Hepatic stellate cell (primary cell): ENCODE data around the gene MAP2K7.
A peak's percentile ranks its signal among the peaks of the same experiment; 100 is the strongest.
"Not testable (repeated sequence)": the region's sequence is repeated elsewhere in the genome, so short reads cannot be mapped to it uniquely, and the experiment has no call there.

Experiments
- DNase-seq: peaks from one replicate; pipeline ENCODE4 v3.0.0; 2011; ENCODE audit warnings: low spot score

Gene MAP2K7

DNA sequence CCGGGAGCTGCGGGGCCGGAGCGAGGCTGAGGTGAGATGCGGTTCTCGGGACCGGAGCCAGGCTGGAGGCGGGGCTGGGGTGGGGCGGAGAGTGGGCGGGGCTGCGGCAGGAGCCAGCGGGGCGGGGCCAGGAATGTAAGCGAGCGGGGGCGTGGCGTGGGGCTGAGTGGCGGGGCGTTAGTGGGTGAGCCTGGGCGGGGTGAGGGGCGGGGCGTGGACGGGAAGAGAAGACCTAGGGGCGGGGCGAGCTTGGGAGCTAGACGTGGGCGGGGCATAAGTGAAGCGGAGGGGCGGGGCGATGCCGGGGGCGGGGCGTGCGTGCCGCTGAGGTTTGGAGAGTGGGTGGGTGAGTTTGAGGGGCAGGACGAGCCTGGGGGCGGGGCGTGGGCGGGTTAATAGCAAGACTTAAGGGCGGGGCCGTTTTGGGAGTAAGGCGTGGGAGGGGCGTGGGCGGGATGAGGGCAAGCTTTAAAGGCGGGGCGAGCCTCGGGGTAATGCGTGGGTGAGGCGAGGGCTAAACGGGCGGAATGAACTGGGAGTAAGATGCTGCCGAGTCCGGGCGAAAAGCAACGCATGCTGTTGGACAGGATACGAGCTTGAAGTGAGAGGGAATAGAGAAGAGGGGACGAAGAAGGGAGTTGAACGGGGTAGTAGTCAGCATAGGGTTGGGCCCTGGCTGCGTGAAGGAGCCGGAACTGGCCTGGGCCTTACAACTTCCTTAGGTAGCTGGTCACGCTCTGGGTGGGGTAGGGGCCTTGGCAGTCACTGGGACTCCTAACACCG is 17.0 kb downstream of the MAP2K7 start:
- DNase-seq, result peak; percentile 96

DNA sequence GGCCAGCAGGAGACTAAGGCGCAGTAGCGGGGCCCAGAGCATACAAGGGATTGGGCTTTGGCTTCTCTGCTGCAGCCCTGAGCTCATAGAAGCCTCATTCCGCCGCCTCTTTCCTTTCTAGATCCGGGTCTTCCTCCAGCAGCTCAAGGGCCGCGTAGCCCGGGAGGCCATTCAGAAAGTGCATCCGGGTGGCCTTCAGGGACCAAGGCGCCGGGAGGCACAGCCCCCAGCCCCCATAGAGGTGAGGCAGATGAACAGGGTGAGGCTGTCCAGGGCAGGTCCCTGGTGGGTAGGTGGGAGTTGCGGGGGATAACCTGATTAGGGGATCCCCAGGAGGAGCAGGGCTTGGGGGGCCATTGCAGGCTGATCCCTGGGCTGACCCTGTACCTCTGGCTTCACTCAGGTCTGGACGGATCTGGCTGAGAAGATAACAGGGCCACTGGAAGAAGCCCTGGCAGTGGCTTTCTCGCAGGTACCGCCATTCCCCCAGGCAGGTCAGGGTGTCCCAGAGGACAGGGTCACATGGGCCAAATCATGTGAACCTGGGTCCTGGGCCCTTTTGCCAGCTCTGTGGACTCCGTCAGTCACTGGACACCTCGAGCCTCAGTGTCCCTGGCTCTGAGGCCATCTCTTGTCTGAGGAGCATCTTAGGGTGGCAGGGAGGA is 17.8 kb downstream of the MAP2K7 start:
- no peak for DNase-seq

DNA sequence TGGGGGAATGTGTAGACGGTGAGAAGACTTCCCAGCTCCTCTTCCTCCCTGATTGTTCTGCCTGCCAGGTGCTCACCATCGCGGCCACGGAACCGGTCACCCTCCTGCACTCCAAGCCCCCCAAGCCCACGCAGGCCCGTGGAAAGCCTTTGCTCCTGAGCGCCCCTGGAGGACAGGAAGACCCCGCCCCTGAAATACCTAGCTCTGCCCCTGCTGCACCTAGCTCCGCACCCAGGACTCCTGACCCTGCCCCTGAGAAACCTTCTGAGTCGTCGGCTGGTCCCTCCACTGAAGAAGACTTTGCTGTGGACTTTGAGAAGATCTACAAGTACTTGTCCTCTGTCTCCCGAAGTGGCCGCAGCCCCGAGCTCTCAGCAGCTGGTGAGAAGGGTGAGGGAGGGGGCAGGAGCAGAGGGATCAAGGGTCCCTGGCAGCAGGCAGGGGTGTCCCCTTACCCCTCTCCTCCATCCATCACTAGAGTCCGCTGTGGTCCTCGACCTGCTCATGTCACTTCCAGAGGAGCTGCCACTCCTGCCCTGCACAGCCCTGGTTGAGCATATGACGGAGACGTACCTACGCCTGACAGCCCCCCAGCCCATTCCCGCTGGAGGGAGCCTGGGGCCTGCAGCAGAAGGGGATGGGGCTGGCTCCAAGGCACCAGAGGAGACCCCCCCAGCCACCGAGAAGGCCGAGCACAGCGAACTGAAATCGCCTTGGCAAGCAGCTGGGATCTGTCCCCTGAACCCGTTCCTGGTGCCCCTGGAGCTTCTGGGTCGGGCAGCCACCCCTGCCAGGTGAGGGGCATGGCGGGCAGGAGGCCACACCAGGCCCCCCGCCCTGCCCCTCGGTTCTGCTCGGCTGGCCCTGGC is 18.5 kb downstream of the MAP2K7 start:
- DNase-seq, result no peak

DNA sequence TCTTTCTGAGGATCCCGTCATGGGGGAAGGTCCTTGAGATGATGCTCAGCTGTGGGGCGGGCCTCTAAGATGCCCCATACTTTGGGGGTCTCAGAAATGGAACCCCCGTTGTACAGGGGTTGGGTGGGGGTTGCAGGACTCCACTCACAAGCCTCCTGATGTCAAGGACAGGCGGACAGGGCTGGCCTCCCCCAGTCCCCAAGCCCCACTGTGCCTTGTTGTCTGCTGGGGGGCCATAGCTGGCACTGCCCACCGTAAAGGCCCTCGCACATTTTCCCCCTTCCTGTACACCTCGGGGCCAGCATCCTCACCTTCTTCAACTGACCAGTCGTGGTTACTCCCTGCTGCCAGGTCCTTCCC is 19.1 kb downstream of the MAP2K7 start:
- DNase-seq, result no peak

DNA sequence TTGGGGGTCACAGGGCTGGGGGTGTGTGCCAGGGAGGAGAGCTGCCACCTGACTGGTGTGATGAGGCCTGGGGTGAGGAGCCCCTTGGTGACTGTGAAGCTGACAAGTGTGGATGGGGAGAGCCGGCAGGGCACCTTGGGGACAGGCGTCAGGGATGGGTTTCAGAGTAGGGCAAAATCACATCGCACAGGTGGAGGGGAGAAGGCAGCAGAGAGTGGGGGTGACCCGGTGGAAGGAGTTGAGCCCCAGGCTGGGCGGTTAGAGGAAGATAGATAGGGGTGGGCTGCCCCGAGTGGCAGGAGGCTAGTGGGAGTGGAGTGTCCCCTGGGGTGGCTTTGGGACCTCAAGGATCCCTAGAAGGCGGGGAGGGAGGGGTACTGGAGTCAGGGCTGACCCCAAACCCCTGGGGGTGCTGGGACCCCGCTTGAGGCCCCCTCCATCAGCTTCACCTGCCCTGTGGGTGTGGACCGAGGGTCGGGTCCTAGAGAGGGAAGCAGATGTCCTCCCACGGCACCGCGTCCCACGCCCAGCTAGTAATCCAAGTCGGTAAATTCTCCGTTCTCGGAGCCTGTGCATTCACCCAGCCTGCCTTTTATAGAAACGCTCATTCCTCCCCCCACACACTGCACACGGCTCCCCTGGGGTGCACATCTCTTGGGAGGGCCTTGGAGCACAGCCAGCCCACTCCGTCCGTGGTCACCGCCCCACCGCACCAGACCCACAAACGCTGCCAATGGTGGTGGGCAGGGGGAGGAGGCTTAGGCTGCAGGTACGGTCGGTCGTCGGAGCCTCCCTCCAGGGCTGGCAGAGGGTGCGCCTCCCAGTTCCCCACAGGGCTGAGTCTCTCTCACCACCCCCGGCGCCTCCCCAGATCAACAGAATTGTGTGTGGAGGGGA is 19.9 kb downstream of the MAP2K7 start:
- DNase-seq, result no peak

DNA sequence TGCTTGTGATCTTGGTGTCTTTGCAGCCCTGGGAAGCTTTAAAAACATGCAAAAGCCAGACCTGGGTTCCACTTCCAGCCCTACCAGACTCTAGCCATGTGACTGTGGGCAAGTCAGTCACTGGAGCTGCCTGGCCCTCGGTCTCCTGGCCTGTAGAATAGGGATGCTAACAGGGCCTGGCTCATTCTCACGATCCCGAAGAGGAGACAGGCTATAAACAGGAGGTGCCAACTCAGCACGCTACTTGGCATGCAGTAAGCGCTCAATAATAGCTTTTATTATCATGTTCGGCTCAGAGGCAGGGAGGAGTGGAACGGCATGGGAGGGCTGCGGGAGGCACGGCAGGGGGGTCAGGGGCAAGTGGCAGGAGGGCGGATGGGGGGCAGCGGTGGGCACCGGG is 20.6 kb downstream of the MAP2K7 start:
- no peak for DNase-seq

DNA sequence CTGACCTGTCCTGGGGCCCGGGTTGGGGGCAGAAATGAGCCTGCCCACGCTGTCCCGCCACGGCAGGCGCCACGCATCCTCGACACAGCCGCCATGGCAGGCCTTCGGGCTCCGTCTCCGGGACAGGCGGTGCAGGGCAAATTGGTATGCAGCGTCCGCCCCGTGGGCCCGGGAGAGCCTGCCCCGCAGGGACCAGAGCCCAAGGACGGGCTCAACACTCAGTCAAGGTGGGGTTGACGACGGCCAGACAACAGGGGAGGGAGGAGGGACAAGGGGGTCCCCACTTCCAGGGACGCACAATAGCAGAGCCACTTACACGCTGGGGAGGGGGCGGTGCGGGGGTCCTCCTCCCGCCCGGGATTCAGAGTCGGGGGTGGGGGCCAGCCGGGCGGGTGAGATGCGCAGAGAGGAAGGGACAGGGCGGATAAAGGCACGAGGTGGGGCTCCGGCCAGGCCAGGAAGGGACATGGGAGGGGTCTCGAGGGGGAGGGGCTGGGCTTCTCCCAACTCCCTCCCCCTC is 21.0 kb downstream of the MAP2K7 start:
- no peak for DNase-seq

DNA sequence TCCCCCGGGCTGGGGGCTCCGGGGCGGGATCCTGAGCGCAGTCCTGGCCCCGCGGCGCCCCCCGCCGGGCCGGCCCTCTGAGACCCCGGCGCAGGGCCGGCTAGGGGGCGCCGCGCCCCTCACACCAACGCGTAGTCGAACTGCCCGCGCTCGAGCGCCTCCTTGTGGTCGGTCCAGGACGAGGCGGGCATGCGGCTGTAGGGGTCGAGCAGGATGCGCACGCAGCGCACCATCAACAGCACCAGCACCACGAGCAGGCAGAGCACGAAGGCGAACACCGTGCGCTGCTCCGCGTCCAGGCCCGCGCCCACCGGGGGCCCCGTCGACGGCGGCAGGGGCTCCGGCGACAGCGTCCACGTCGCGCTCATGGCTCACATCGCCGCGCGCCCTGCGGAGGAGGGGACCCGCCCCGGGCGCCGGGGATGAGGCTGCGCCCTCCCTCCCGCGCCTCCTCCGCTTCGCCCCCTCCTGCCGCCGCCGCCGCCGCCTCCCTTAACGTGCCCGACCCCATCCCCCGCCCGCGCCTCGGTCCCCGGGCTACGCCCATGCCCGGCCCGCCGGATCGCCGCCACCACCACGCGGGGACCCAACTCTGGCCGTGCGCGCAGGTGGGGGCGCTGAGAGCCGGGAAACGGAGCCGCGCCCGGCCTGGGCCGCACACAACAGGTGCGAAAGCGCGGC is 21.6 kb downstream of the MAP2K7 start:
- peak; percentile 97 for DNase-seq

DNA sequence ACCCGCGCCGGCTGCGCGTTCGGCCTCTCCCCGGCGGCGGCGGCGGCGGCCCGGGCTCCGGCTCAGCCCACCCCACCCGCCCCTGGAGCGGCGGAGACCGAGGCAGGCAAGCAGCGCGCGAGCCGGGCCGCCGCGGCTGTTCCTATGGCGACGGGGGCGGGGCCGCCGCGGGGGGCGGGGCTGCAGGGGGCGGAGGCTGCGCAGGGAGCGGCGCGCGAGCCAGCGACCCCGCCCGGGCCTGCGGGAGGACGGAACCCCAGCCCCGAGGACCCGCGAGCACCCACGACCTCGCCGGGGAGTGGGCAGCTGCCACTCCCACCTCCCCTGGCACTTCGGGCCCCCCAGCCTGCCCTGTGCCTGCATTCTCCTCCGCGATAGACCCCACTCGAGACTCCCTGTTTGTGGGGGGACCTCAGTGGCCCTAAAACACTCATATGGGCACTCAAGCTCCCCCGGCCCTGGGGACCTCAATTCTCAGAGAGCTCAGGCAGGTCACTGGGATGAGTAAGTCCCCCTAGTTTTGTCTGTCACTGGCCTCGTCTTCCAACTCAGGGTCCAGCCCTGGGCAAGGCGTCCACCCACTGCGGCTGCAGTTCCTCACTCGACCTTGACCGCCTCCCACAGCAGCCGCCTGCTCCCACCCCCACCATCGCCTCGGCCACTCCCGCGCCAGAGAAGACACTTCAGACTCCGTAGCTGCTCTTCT is 22.5 kb downstream of the MAP2K7 start, which contains the start of gene CTXN1:
Gene CTXN1, minus strand, starts transcription at position 115 of the 706 bp plus-strand sequence. CDS start 597 bp downstream, outside the sequence.
- peak; percentile 79 for DNase-seq

DNA sequence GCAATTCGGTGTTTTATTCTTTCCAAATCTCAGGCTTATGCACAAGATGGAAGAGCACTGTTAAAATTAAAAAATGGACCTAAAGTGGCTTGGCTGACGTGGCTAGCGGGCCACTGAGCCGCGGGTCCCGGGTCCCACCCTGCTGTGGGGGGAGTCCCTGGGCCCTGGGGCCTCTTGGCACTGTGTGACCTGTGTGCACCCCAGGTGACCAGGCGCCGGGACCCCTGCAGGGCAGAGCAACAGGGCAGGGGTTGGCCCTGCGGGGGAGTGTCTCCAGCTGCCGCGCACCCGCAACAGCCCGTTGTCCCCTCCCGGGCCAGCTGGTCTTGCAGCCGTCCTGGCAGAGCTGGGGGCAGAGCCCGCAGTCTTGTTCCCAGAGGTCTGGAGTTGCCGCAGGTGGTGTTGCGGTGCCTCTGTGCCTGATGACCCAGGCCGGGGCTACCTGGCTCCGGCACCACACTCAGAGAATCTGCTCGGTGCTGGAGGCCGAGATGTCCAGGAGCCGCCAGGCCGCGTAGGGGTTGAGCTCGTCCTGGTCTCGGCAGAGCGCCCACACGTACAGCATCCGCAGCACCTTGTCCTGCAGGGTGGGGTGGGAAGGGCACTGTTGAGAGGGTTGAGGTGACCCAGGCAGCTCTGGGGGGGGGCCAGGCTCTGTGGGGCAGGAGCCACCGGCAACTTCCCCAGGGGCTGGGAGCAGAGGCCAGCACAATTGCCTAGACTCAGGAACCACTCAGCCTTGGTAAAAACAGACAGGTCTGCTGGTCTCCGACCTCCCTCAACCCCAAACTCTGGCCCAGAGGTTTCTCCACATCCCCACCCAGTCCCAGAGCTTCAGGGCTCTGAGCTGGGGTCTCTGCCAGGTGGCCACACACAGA is 23.3 kb downstream of the MAP2K7 start:
- DNase-seq, result no peak

DNA sequence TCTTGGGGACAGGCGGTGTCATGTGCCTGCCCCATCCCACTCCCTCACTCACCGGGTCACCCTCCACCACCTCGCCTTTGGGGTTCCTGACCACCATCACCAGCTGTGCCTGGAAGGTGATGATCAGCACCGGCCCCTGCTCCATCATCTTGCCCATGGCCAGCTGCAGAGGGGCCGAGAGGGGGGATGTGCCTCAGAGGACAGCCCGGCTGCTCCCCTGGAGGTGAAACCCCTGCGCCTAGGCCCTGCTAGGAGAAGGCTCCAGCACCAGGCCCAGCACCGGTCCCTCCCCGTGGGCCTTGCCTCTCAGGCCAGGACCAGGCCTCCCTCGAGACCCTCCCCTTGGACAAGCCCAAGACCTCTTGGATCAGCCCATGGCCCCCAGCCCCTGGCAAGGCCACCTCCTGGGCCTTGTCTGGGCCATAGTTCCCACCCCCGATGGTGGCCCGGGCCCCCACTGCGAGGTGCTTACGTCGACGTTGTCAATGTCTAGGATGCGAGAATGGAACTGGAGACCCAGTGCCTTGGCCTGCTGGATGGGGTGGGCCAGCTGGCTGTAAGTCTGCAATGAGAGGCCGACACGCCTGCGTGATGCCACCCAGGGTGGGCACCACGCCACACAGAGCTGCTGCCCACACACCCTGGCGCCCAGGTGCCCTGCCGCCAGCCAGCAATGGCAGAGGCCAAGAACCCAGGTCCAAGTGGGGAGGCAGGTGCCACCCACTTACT is 24.1 kb downstream of the MAP2K7 start:
- no peak for DNase-seq

DNA sequence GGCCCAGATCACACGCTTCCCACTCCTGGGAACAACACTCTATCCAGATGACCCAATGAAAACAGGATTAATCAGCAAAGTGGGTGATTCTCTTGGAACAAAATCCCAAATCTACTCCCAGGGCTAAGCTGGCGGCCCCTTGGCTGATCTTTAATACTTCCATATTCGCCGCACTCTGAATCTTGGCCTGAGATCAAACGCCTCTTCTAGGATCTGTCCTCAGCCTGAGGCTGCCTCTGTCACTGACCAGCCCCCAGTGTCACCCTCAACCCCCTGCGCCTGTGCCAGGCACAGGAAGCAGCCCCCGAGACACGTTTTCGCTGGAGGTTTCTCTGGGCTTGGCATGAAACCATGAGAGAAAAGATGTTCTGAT is 24.6 kb downstream of the MAP2K7 start:
- DNase-seq, result no peak

DNA sequence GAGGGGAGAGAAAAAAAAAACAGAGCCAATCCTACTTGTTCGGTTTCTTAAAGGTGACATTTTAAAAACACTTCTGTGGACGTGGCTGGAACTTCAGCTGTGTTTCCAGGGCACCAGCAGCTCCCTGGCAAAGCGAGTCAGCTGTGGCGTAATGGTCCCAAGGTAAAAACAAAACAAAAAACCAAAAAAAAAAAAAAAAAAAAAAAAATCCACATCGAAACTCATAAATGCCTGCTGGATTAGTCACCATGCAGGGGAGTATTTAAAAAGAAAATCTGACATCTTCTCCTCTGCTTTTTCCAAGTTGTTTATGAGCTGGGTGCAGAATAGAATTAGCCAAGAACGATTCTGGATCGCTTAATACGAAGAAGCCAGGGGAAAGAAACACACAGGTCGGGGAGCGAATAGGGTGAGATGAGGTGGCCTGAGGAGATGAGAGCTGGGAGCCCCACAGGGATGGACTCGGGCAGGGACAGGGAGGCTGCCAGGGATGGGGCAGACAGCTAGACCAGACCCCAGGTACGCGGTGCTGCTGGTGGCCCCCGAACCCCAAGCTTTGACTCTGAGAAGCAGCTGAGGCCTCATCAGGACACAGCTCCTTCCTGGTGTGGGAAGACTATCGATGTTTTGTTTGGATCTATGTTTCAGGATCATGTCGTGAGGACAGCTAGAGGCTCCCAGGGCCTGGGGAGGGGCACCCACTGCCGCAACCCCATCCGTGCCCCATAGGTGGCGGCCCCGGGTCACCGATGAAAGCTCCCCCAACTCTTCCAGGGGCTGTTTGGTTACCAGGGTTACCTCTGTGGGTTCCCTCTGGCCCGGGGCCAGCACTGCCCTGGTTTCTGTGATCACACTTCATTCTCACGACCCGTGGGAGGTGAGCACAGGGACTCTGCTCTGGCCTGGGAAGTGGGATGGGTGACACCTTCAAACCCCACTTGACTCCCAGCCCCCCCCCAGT is 25.3 kb downstream of the MAP2K7 start:
- peak; percentile 84 for DNase-seq

DNA sequence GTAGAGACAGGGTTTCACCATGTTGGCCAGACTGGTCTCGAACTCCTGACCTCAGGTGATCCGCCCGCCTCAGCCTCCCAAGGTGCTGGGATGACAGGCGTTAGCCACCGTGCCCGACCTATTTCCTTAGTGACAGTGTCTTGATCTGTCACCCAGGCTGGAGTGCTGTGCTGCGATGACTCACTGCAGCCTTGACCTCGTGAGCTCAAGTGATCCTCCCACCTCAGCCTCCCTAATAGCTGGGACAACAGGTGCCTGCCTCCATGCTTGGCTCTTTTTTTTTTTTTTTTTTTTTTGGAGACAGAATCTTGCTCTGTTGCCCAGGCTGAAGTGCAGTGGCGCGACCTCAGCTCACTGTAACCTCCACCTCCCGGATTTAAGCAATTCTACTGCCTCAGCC is 26.4 kb downstream of the MAP2K7 start:
- DNase-seq, result not testable (repeated sequence)

DNA sequence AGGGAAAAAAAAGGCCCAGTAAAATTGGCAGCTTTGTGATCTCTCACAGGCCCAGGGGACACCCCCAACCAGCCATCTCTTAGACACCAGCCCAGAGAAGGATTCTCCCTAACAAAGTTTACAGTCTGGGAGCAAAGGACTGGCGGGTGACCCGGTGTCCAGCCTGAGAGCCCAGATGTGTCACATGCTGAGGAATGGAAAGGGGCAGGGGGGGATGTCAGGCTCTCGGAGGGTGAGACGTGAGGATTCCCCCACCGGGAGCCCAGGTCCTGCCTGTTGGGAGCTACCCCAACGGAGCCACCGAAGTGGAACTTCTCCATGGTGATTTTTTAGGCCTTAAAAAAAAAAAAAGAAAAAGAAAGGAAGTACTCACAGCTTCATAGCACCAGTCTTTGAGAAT is 27.1 kb downstream of the MAP2K7 start:
- DNase-seq, result no peak

DNA sequence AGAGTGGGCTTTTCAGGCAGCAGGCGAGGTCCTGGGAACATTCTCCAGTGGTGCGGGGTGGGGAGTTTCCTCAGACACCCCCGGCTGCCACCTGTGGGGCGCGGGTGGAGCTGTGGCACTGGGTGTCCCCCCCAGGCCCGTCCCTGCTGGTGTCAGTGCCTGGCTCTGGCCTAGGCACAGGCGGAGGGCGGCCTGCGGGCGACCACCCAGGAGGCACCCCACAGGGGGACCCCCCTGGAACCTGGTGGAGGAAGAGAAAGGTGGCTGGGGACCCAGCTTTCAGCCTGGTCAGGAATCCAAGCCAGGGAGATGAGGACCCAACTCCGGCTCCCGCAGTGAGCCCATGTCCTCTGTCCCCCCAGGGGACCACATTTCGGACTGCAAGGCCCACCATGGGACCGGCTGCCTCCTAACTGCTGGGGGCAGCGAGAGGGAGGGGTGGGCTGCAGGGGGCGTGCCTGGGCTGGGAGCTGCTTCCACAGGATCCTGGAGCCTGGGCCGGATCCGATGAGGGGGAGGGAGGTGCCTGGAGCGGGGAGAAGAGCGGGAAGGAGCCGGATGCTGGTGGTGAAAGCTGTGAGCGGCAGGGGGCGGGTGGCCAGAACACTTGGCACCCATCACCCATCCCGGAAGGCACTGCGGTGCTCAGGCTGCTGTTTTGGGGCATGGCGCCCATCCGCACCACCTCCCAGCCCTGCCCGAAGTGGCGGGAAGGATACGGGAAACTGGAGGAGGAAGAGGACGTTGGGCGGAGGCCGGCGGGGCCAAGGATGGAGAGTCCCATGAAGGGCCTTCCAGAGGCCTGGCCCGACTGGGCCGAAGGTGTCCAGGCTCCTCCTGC is 27.8 kb downstream of the MAP2K7 start:
- no peak for DNase-seq
